Loucy (cell line): ENCODE results near the gene MPL.

Experiments
- H2AFZ ChIP-seq: fragments of 200-600 bp; sonication (generic); 2 replicates; pipeline ENCODE4 v1.6.0; 2016; ENCODE audit warnings: antibody characterized with exemption, mild to moderate bottlenecking, low read length, moderate library complexity
- H3F3A ChIP-seq: fragments of 200-600 bp; 2 replicates; pipeline ENCODE4 v1.6.0; 2016; ENCODE audit warnings: antibody characterized with exemption, low read depth, mild to moderate bottlenecking
- H3K27me3 ChIP-seq: fragments of 200-600 bp; sonication (generic); 2 replicates; pipeline ENCODE4 v1.6.1; 2014; ENCODE audit warnings: low read length, mild to moderate bottlenecking; ENCODE audit not compliant: insufficient read depth, poor library complexity, severe bottlenecking
- H3K36me3 ChIP-seq: fragments of 200-600 bp; sonication (generic); 2 replicates; pipeline ENCODE4 v1.6.1; 2016; ENCODE audit warnings: low read length; ENCODE audit not compliant: insufficient read depth
- H3K4me1 ChIP-seq: fragments of 200-600 bp; sonication (generic); 2 replicates; pipeline ENCODE4 v1.5.1; 2014; ENCODE audit warnings: low read length, mild to moderate bottlenecking; ENCODE audit not compliant: insufficient read depth, poor library complexity, severe bottlenecking
- H3K4me2 ChIP-seq: fragments of 200-600 bp; sonication (generic); 2 replicates; pipeline ENCODE4 v1.6.0; 2014; ENCODE audit warnings: antibody characterized with exemption, low read length, low read depth, mild to moderate bottlenecking; ENCODE audit not compliant: poor library complexity, severe bottlenecking
- H3K4me3 ChIP-seq: fragments of 200-600 bp; sonication (generic); 2 replicates; pipeline ENCODE4 v1.5.1; 2014; ENCODE audit warnings: low read length, mild to moderate bottlenecking, mixed read lengths; ENCODE audit not compliant: poor library complexity, severe bottlenecking
- H3K79me2 ChIP-seq: fragments of 200-600 bp; sonication (generic); 2 replicates; pipeline ENCODE4 v1.6.1; 2014; ENCODE audit warnings: low read length; ENCODE audit not compliant: insufficient read depth
- H3K9ac ChIP-seq: fragments of 200-600 bp; sonication (generic); 2 replicates; pipeline ENCODE4 v1.6.0; 2014; ENCODE audit warnings: mild to moderate bottlenecking, low read depth, low read length, moderate library complexity; ENCODE audit not compliant: poor library complexity, severe bottlenecking
- H3K9me2 ChIP-seq: fragments of 200-600 bp; sonication (generic); replicated peaks from 2 replicates; pipeline ENCODE4 v1.6.1; 2016; ENCODE audit warnings: low read depth, low read length, mixed read lengths
- H3K9me3 ChIP-seq: fragments of 200-600 bp; sonication (generic); 2 replicates; pipeline ENCODE4 v1.6.1; 2014; ENCODE audit warnings: mild to moderate bottlenecking, antibody characterized with exemption, low read length, low read depth; ENCODE audit not compliant: insufficient read depth
- H4K20me1 ChIP-seq: fragments of 200-600 bp; sonication (generic); 2 replicates; pipeline ENCODE4 v1.6.0; 2014; ENCODE audit warnings: antibody characterized with exemption, low read length, mild to moderate bottlenecking; ENCODE audit not compliant: insufficient read depth, poor library complexity, severe bottlenecking
- CTCF ChIP-seq: fragments of 200-600 bp; sonication (generic); conservative IDR thresholded peaks from 2 replicates; pipeline ENCODE4 v1.5.1; 2014; ENCODE audit warnings: mild to moderate bottlenecking, antibody characterized with exemption, low read length
- EZH2phosphoT487 ChIP-seq: fragments of 200-600 bp; IDR thresholded peaks from 2 replicates; pipeline ENCODE4 v1.6.1; 2018; ENCODE audit warnings: antibody characterized with exemption, mild to moderate bottlenecking, moderate library complexity, borderline replicate concordance

MPL gene

GRCh38 chr1:43308635-43309404 lies 28.8 kb upstream of the MPL start:
- Histone ChIP-seq H4K20me1 (no peaks in the 10 kb centered on the region), H3K4me3 (no peak overlapping the region), H3K9ac (no peak overlapping the region), H2AFZ (no peak overlapping the region), H3K36me3 (no peaks in the 10 kb centered on the region), H3K27me3 (no peaks in the 10 kb centered on the region), H3K9me3 (no peaks in the 10 kb centered on the region), H3K4me1 (no peaks in the 10 kb centered on the region), H3K4me2 (no peak overlapping the region), H3K9me2 (no peaks in the 10 kb centered on the region), H3K79me2 (no peaks in the 10 kb centered on the region), H3F3A (no peaks in the 10 kb centered on the region)
- TF ChIP-seq EZH2phosphoT487 (no peak), CTCF (no peak)

DNA sequence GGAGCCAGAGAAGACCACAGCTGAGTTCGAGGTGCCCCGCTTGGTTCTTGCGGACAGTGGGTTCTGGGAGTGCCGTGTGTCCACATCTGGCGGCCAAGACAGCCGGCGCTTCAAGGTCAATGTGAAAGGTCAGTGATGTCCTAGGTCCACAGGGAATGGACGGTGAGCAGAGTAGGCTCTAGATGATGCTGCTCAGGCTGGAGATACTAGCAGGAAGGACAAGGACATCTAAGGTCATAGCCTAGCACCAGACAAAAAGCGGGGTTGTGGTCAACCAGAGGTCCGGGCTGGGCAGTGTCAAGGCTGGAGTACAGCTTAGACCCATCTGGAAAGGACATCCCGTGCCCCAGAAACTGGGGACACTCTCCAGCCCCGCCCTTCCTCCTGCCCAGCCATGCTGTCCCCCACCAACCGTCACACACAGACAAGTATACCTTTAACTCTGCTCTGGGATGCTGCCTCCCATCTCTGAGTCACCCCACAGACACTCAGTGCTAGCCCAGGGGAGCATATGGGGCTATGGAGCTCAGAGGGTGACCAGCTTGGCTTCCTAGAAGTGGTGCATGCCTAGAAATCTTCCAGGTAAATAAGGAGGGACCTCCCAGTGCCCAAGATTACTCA lies 28.1 kb upstream of the MPL start:
- Histone ChIP-seq H3K9me3 (no peaks in the 10 kb centered on the region), H3F3A (no peaks in the 10 kb centered on the region), H3K36me3 (no peaks in the 10 kb centered on the region), H3K4me3 (no peak overlapping the region), H3K9me2 (no peaks in the 10 kb centered on the region), H3K79me2 (no peaks in the 10 kb centered on the region), H3K27me3 (no peaks in the 10 kb centered on the region), H4K20me1 (no peaks in the 10 kb centered on the region), H2AFZ (no peak overlapping the region), H3K9ac (no peak overlapping the region), H3K4me2 (no peak overlapping the region), H3K4me1 (no peaks in the 10 kb centered on the region)
- no peak for TF ChIP-seq EZH2phosphoT487

GRCh38 chr1:43311521-43311920 lies 26.1 kb upstream of the MPL start:
- Histone ChIP-seq H3K4me3 (no peak overlapping the region), H3K36me3 (no peaks in the 10 kb centered on the region), H3K27me3 (no peaks in the 10 kb centered on the region), H3K9me3 (no peaks in the 10 kb centered on the region), H4K20me1 (no peaks in the 10 kb centered on the region), H3K9me2 (no peaks in the 10 kb centered on the region), H3K9ac (no peak overlapping the region), H3F3A (no peaks in the 10 kb centered on the region), H3K4me2 (no peak overlapping the region), H3K4me1 (no peaks in the 10 kb centered on the region), H2AFZ (no peak overlapping the region), H3K79me2 (no peaks in the 10 kb centered on the region)
- TF ChIP-seq CTCF (no peak), EZH2phosphoT487 (no peak)
